HepG2 (cell line): ENCODE data around the gene LTBR.

Experiments
- KAT7 ChIP-seq: IDR thresholded peaks from 2 replicates; pipeline ENCODE4 v1.6.1; 2018; ENCODE audit warnings: borderline replicate concordance, missing compliant biosample characterization
- MTA1 ChIP-seq: sonication (generic); formaldehyde crosslinking; IDR thresholded peaks from 2 replicates; pipeline ENCODE4 v1.4.0; 2020; ENCODE audit warnings: missing genetic modification reagents, mild to moderate bottlenecking, borderline replicate concordance
- POLR2A ChIP-seq, 2 experiments: IDR thresholded peaks; 2 replicates each; pipeline ENCODE4 v1.6.1; 2011; ENCODE audit warnings: low read depth in 2 of 2, low read length in 2 of 2, mild to moderate bottlenecking in 1 of 2, moderate library complexity in 1 of 2; ENCODE audit not compliant: insufficient read depth in 1 of 2
- SMC3 ChIP-seq: IDR thresholded peaks from 2 replicates; pipeline ENCODE4 v1.6.1; 2011; ENCODE audit warnings: low read length, improper control_type of control experiment
- TARDBP ChIP-seq: sonication (generic); formaldehyde crosslinking; IDR thresholded peaks from 2 replicates; pipeline ENCODE4 v1.8.0; 2022; ENCODE audit warnings: mild to moderate bottlenecking, missing genetic modification reagents

DNA sequence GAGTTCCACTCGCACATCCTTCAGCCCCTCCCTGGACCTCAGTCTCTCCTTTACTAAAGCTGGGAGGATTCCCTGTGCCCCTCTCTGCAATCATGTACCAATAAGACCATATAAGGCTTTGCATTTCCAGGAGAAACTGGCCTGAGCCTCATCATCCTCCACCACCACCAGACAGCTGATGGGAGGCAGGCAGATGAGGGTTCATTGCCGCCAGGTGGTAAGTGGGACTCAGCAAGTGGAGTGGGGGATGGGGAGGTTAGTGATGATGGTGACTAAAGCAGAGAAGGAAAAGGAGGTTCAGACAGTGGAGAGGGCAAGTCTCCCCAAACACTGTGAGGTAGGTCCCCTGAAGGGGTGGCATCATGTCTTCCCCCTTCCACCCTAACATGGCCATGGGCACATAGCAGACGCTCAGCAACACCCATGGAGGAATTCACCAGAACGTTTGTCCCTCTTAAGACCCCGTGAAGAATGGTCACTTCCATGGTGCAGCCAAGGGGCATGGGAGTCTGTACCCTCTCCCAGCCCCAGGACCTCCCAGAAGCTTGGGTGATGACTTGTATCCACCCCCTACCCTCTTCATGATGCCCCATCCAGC is 37.6 kb upstream of the LTBR start:
- TF ChIP-seq MTA1 (CRISPR knock-in tag), result no peak
- no peak for TF ChIP-seq TARDBP (CRISPR knock-in tag)
- TF ChIP-seq KAT7 (CRISPR knock-in tag), result no peak
- TF ChIP-seq SMC3, result no peak
- TF ChIP-seq POLR2A (IDR thresholded peaks at IDR 0.05; ENCODE audit: insufficient read depth in 1 of 2, low read depth in 2 of 2, low read length in 2 of 2), result no peak
